GM23248 (cell line): ENCODE data around the gene NOTCH2. TPM values are rescaled to one million over a fixed set of nuclear protein-coding genes. Genes with fewer than 3 reads are reported as not detected.

Experiments
- DNase-seq: peaks from one replicate; pipeline ENCODE4 v3.0.0-alpha.2; 2015
- H2AFZ ChIP-seq: fragments of 200-600 bp; sonication (generic); 2 replicates; pipeline ENCODE4 v1.6.1; 2016; ENCODE audit warnings: antibody characterized with exemption
- H3F3A ChIP-seq: fragments of 200-600 bp; sonication (generic); 2 replicates; pipeline ENCODE4 v1.6.1; 2016; ENCODE audit warnings: mild to moderate bottlenecking, antibody characterized with exemption, mixed run types; ENCODE audit not compliant: insufficient read depth
- H3K27ac ChIP-seq: fragments of 200-600 bp; sonication (generic); 2 replicates; pipeline ENCODE4 v1.5.1; 2016; ENCODE audit warnings: mild to moderate bottlenecking
- H3K27me3 ChIP-seq: fragments of 200-600 bp; sonication (generic); replicated peaks from 2 replicates; pipeline ENCODE4 v1.6.1; 2016; ENCODE audit warnings: mild to moderate bottlenecking; ENCODE audit not compliant: insufficient read depth
- H3K36me3 ChIP-seq: fragments of 200-600 bp; sonication (generic); 2 replicates; pipeline ENCODE4 v1.6.1; 2016; ENCODE audit warnings: low read depth, mild to moderate bottlenecking
- H3K4me1 ChIP-seq: fragments of 200-600 bp; sonication (generic); 2 replicates; pipeline ENCODE4 v1.6.1; 2016; ENCODE audit warnings: mild to moderate bottlenecking; ENCODE audit not compliant: insufficient read depth
- H3K4me2 ChIP-seq: fragments of 200-600 bp; sonication (generic); one replicate; pipeline ENCODE4 v1.6.1; 2016; ENCODE audit warnings: mild to moderate bottlenecking; ENCODE audit not compliant: unreplicated experiment
- H3K4me3 ChIP-seq: fragments of 200-600 bp; sonication (generic); 2 replicates; pipeline ENCODE4 v1.5.1; 2016; ENCODE audit warnings: mild to moderate bottlenecking
- H3K79me2 ChIP-seq: fragments of 200-600 bp; sonication (generic); 2 replicates; pipeline ENCODE4 v1.6.1; 2016; ENCODE audit warnings: mild to moderate bottlenecking; ENCODE audit not compliant: insufficient read depth
- H3K9ac ChIP-seq: fragments of 200-600 bp; sonication (generic); 2 replicates; pipeline ENCODE4 v1.6.1; 2016; ENCODE audit warnings: mild to moderate bottlenecking
- H3K9me2 ChIP-seq: fragments of 200-600 bp; sonication (generic); 2 replicates; pipeline ENCODE4 v1.6.1; 2016; ENCODE audit warnings: mixed run types, mild to moderate bottlenecking, moderate library complexity; ENCODE audit not compliant: insufficient read depth
- H3K9me3 ChIP-seq: fragments of 200-600 bp; sonication (generic); one replicate; pipeline ENCODE4 v1.6.1; 2017; ENCODE audit warnings: low read depth
- H4K20me1 ChIP-seq: fragments of 200-600 bp; sonication (generic); 2 replicates; pipeline ENCODE4 v1.6.0; 2016; ENCODE audit not compliant: insufficient read depth
- EZH2 ChIP-seq: fragments of 200-600 bp; sonication (generic); IDR thresholded peaks from 2 replicates; pipeline ENCODE4 v1.6.1; 2018; ENCODE audit warnings: antibody characterized with exemption, mild to moderate bottlenecking; ENCODE audit not compliant: insufficient read depth, poor library complexity, severe bottlenecking
- EZH2phosphoT487 ChIP-seq: fragments of 200-600 bp; sonication (generic); IDR thresholded peaks from 2 replicates; pipeline ENCODE4 v1.6.1; 2018; ENCODE audit warnings: antibody characterized with exemption, moderate library complexity, mild to moderate bottlenecking, low read depth; ENCODE audit not compliant: insufficient read depth
- WGBS, 2 experiments: methylation state at CpG; one replicate each; pipeline ENCODE4 v1.1.6; 2015 to 2017; ENCODE audit warnings: low lambda C conversion rate in 2 of 2, low coverage in 1 of 2; ENCODE audit errors: missing lambda C conversion rate in 2 of 2; 5-methylcytosine and 5-hydroxymethylcytosine counted together
- in situ Hi-C: fragments of 300-500 bp; cut with MboI; formaldehyde crosslinking; loops from 2 replicates; pipeline ENCODE4 v1.15.0; 2020
- polyA plus RNA-seq: library from polyadenylated mRNA; unstranded; fragments of >200 nt; fragmentation: Nextera tagmentation; extraction: Ambion mirVana; gene quantifications from 2 replicates; pipeline ENCODE4 v1.2.1, GENCODE V29; 2016
- total RNA-seq: library from RNA; depleted of rRNA; stranded (reverse); fragments of >200 nt; shearing (Covaris generic); gene quantifications from 2 replicates; pipeline ENCODE4 v1.2.3, GENCODE V29; 2014

The NOTCH2 gene
- total and polyA plus RNA-seq, 2 experiments from 2014 or later, result 45.2 to 136 TPM

GRCh38 chr1:119882132-119883049 lies 187.1 kb downstream of the NOTCH2 start:
- no peak overlapping the region for H3K27ac ChIP-seq
- TF ChIP-seq EZH2, result no peak
- TF ChIP-seq EZH2phosphoT487, result no peak
- WGBS, 2 experiments, result 14 to 19% methylated on average over 5 of the region's 5 CpGs

GRCh38 chr1:119879510-119880434 lies 189.7 kb downstream of the NOTCH2 start:
- in situ Hi-C loops, result no loop called here

More at GRCh38 chr1:119882132-119883049, 187.1 kb downstream of the NOTCH2 start:
- Histone ChIP-seq H3K4me1 (peaks cover 8% of the 10 kb centered on the region), H3K9ac (no peak overlapping the region), H3K36me3 (no peaks in the 10 kb centered on the region), H3K9me3 (no peaks in the 10 kb centered on the region), H3K27me3 (no peaks in the 10 kb centered on the region), H2AFZ (0 out of 2 replicates have a peak overlapping the region, but pooled peaks have one; percentile 38), H3K4me2 (no peak overlapping the region), H3K9me2 (no peaks in the 10 kb centered on the region), H4K20me1 (no peaks in the 10 kb centered on the region), H3F3A (no peaks in the 10 kb centered on the region), H3K4me3 (no peak overlapping the region), H3K79me2 (no peaks in the 10 kb centered on the region)
- peak; percentile 64 for DNase-seq
- in situ Hi-C loops, result no loop called here

GRCh38 chr1:119878171-119878570 lies 191.3 kb downstream of the NOTCH2 start:
- TF ChIP-seq EZH2phosphoT487 (no peak), EZH2 (no peak)
- H3K4me3 ChIP-seq, result no peak overlapping the region
- DNase-seq, result no peak
- H4K20me1 ChIP-seq, result no peaks in the 10 kb centered on the region
- no peaks in the 10 kb centered on the region for H3K27me3 ChIP-seq
- H3K4me1 ChIP-seq, result peaks cover 13% of the 10 kb centered on the region
- H3K9me3 ChIP-seq, result no peaks in the 10 kb centered on the region
- in situ Hi-C loops, result no loop called here
- H3F3A ChIP-seq, result peaks cover 16% of the 10 kb centered on the region
- H3K27ac ChIP-seq, result no peak overlapping the region
- no peaks in the 10 kb centered on the region for H3K36me3 ChIP-seq
- H3K9me2 ChIP-seq, result no peaks in the 10 kb centered on the region
- no peaks in the 10 kb centered on the region for H3K79me2 ChIP-seq
- H3K9ac ChIP-seq, result no peak overlapping the region
- no peak overlapping the region for H3K4me2 ChIP-seq
- H2AFZ ChIP-seq, result no peak overlapping the region

More at GRCh38 chr1:119879510-119880434, 189.7 kb downstream of the NOTCH2 start:
- H3K9me2 ChIP-seq, result no peaks in the 10 kb centered on the region
- H3K4me2 ChIP-seq, result no peak overlapping the region
- H3K4me1 ChIP-seq, result peaks cover 4% of the 10 kb centered on the region; the same call in 1 of the 2 replicates
- H4K20me1 ChIP-seq, result no peaks in the 10 kb centered on the region
- no peaks in the 10 kb centered on the region for H3K9me3 ChIP-seq
- H3F3A ChIP-seq, result peaks cover under 1% of the 10 kb centered on the region; the same call in 1 of the 2 replicates
- 90 to 93% methylated on average over 12 of the region's 12 CpGs for WGBS, 2 experiments
- H3K4me3 ChIP-seq, result no peak overlapping the region
- no peak overlapping the region for H3K27ac ChIP-seq
- TF ChIP-seq EZH2, result no peak
- TF ChIP-seq EZH2phosphoT487, result no peak
- no peaks in the 10 kb centered on the region for H3K79me2 ChIP-seq
- no peak overlapping the region for H2AFZ ChIP-seq
- H3K9ac ChIP-seq, result no peak overlapping the region
- DNase-seq, result no peak
- H3K27me3 ChIP-seq, result no peaks in the 10 kb centered on the region
- H3K36me3 ChIP-seq, result no peaks in the 10 kb centered on the region

- H3K9me2 ChIP-seq, result no peaks in the 10 kb centered on the region
- WGBS, 2 experiments, result 90 to 96% methylated on average over 2 of the region's 2 CpGs
- no peaks in the 10 kb centered on the region for H3K79me2 ChIP-seq
- peak overlapping the region; percentile 21; the same call in 1 of the 2 replicates for H3K27ac ChIP-seq
- TF ChIP-seq EZH2phosphoT487 (no peak), EZH2 (no peak)
- in situ Hi-C loops, result no loop called here
- no peaks in the 10 kb centered on the region for H3K36me3 ChIP-seq
- DNase-seq, result peak; percentile 20
- H3K9ac ChIP-seq, result no peak overlapping the region
- peak overlapping the region; percentile 13 for H3K4me2 ChIP-seq
- no peaks in the 10 kb centered on the region for H3K9me3 ChIP-seq
- H4K20me1 ChIP-seq, result no peaks in the 10 kb centered on the region
- H2AFZ ChIP-seq, result no peak overlapping the region
- peaks cover 33% of the 10 kb centered on the region for H3K4me1 ChIP-seq
- H3F3A ChIP-seq, result peaks cover 29% of the 10 kb centered on the region
- H3K4me3 ChIP-seq, result no peak overlapping the region
- no peaks in the 10 kb centered on the region for H3K27me3 ChIP-seq
Observed at GRCh38 chr1:119874186-119874585, 195.3 kb downstream of the NOTCH2 start.
